ENCODE results near the gene FADS3. TPM values are rescaled to one million over a fixed set of nuclear protein-coding genes. Genes with fewer than 3 reads are reported as not detected.
A peak's percentile ranks its signal among the peaks of the same experiment; 100 is the strongest.

FADS3 gene
- total and polyA plus RNA-seq, 2 of the 4 experiments (the other 2 are of a cell fraction) = 54.5 to 110 TPM

DNA sequence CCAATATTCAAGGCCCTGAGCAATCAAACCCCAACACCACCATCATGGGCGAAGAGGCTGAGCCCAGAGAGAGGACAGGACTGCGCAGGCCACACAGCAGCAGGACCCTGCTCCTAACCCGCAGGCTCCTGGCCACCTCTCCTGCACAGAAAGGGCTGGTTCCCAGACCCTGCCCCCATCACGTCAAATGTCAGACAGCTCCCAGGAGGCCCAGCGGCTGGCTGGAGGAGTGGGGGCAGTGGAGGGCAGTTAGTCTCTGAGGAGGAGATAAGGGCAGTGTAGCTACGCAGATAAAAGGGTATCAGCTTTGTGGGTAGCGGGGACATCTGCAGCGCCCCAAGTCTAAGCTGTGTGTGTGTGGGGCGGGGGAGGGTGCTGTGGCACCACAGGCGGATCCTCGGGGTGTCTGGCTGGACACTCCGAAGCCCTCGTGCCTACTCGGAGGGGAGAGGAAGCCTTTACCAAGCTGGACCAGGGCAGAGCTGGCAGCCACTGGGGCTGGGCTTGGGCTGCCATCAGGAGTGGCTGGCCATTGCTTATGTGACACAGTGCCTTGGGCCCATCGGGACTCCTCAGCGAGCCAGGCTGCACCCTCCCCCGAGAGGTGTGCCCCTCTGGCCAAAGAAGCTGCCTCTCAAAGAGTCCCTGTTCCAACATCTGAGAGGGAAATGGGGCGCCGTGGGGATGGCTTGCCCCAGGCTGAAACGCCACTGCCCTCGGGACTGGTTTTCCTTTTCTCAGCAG lies 21.5 kb downstream of the FADS3 start:
- 80% methylated on average over 7 of the region's 21 CpGs; no CpG with 5 or more reads in 1 of the 2 experiments for WGBS, 2 experiments (ENCODE audit: extremely low coverage in 2 of 2, insufficient read length in 1 of 2)
- CTCF ChIA-PET = interaction anchor here (0.7 to 1.6 kb wide), 6 partner anchors 15 to 238 kb away, joined by 3 to 9 read pairs (median 3); partner anchors contain the start of gene BEST1
- no peak overlapping the region for H2BK20ac ChIP-seq (ENCODE audit: low read depth, low read length)
- H3K4me3 ChIP-seq (ENCODE audit: insufficient read depth, low read depth, low read length) = no peak overlapping the region
- H2AK5ac ChIP-seq (ENCODE audit: low read depth, low read length) = no peak overlapping the region; the same call in 1 of the 2 replicates
- no peak overlapping the region for H3K56ac ChIP-seq (ENCODE audit: extremely low read depth, insufficient read depth, low read length)
- H3K9me3 ChIP-seq (ENCODE audit: control insufficient read depth, insufficient read depth, low read length) = no peaks in the 10 kb centered on the region
- H3K4ac ChIP-seq (ENCODE audit: low read depth, low read length) = no peak overlapping the region
- no peak for ATAC-seq (ENCODE audit: low read depth)
- BruUV-seq (replicated peaks) = no TSS peak
- H3K23ac ChIP-seq (ENCODE audit: low read depth, low read length) = no peak overlapping the region
- no peaks in the 10 kb centered on the region for H3K9me1 ChIP-seq (ENCODE audit: insufficient read depth, low read length)
- H3K14ac ChIP-seq (replicated peaks; ENCODE audit: low read depth, low read length) = no peak overlapping the region
- H3K36me3 ChIP-seq (ENCODE audit: control insufficient read depth, insufficient read depth, low read length) = peaks cover 8% of the 10 kb centered on the region; the same call in 1 of the 2 replicates
- H2AK9ac ChIP-seq (replicated peaks; ENCODE audit: low read depth, low read length, poor library complexity) = peak overlapping the region; percentile 55
- no peak for DNase-seq
- H4K91ac ChIP-seq (ENCODE audit: insufficient read depth, low read depth, low read length) = no peak overlapping the region
- no peak overlapping the region for H3K9ac ChIP-seq (ENCODE audit: low read depth, low read length)
- H3K79me1 ChIP-seq (ENCODE audit: low read depth in 1 of 2, low read length in 2 of 2) = no peaks in the 10 kb centered on the region
- H3K4me2 ChIP-seq (ENCODE audit: low read depth, low read length) = no peak overlapping the region
- H3K18ac ChIP-seq (ENCODE audit: low read depth, low read length) = no peak overlapping the region
- in situ Hi-C loops (cut with MboI; ENCODE audit: low sequenced_read_pairs) = loop anchor here (25.0 kb wide), 1 partner anchor 442 kb away; no protein-coding TSS in a partner anchor
- no peak overlapping the region for H2BK5ac ChIP-seq (ENCODE audit: low read depth, low read length, poor library complexity, severe bottlenecking)
- dilution Hi-C loops (cut with HindIII; ENCODE audit: low sequenced_read_pairs, unreplicated experiment) = no loop called here
- no peak overlapping the region for H2BK120ac ChIP-seq (ENCODE audit: low read depth, low read length)
- H3K4me1 ChIP-seq (ENCODE audit: control insufficient read depth, insufficient read depth, low read length) = peaks cover 2% of the 10 kb centered on the region
- POLR2A ChIA-PET (ENCODE audit: unreplicated experiment) = interaction anchor here (0.6 kb wide), 1 partner anchor 72 kb away, joined by 4 read pairs; no protein-coding TSS in a partner anchor
- no peak overlapping the region for H4K5ac ChIP-seq (ENCODE audit: low read depth, low read length)
- no peak overlapping the region for H2BK15ac ChIP-seq (ENCODE audit: low read depth, low read length)
- H4K20me1 ChIP-seq (ENCODE audit: insufficient read depth, low read length) = no peaks in the 10 kb centered on the region; the same call in 1 of the 2 replicates
- no peak overlapping the region for H3K27ac ChIP-seq (ENCODE audit: insufficient read depth, low read length)
- H4K8ac ChIP-seq (ENCODE audit: low read depth in 2 of 2, low read length in 2 of 2) = no peak overlapping the region
- intact Hi-C loops (cut with micrococcal nuclease) = loop anchor here (2.0 to 5.0 kb wide), 2 partner anchors 27 to 507 kb away; no protein-coding TSS in a partner anchor
- H3K27me3 ChIP-seq (ENCODE audit: control insufficient read depth, insufficient read depth, low read length) = no peaks in the 10 kb centered on the region
- peak overlapping the region; percentile 51 for H2AFZ ChIP-seq (replicated peaks; ENCODE audit: low read length, poor library complexity)
- TF ChIP-seq MAZ (IDR thresholded peaks at IDR 0.05; ENCODE audit: borderline replicate concordance, low read depth, low read length) (no peak), MAFK (IDR thresholded peaks at IDR 0.05; ENCODE audit: low read depth, low read length) (no peak), RCOR1 (IDR thresholded peaks at IDR 0.05; ENCODE audit: insufficient replicate concordance, low read length) (no peak), POLR2A (IDR thresholded peaks at IDR 0.05; ENCODE audit: low read depth, low read length) (no peak), RFX5 (IDR thresholded peaks at IDR 0.05; ENCODE audit: low read depth, low read length) (no peak), SMC3 (IDR thresholded peaks at IDR 0.05; ENCODE audit: low read depth, low read length) (no peak), CHD1 (IDR thresholded peaks at IDR 0.05; ENCODE audit: low read depth, low read length) (no peak), BHLHE40 (IDR thresholded peaks at IDR 0.05; ENCODE audit: low read depth, low read length) (no peak), CEBPB (IDR thresholded peaks at IDR 0.05; ENCODE audit: low read depth, low read length) (no peak), NFE2L2 (IDR thresholded peaks at IDR 0.05; ENCODE audit: low read depth, low read length) (no peak), MXI1 (IDR thresholded peaks at IDR 0.05; ENCODE audit: borderline replicate concordance, low read depth, low read length) (no peak)
- TF ChIP-seq, protein P1, sequence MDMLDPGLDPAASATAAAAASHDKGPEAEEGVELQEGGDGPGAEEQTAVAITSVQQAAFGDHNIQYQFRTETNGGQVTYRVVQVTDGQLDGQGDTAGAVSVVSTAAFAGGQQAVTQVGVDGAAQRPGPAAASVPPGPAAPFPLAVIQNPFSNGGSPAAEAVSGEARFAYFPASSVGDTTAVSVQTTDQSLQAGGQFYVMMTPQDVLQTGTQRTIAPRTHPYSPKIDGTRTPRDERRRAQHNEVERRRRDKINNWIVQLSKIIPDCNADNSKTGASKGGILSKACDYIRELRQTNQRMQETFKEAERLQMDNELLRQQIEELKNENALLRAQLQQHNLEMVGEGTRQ (IDR thresholded peaks at IDR 0.05; ENCODE audit: low read depth, low read length) = no peak
- TF ChIP-seq, protein P2, sequence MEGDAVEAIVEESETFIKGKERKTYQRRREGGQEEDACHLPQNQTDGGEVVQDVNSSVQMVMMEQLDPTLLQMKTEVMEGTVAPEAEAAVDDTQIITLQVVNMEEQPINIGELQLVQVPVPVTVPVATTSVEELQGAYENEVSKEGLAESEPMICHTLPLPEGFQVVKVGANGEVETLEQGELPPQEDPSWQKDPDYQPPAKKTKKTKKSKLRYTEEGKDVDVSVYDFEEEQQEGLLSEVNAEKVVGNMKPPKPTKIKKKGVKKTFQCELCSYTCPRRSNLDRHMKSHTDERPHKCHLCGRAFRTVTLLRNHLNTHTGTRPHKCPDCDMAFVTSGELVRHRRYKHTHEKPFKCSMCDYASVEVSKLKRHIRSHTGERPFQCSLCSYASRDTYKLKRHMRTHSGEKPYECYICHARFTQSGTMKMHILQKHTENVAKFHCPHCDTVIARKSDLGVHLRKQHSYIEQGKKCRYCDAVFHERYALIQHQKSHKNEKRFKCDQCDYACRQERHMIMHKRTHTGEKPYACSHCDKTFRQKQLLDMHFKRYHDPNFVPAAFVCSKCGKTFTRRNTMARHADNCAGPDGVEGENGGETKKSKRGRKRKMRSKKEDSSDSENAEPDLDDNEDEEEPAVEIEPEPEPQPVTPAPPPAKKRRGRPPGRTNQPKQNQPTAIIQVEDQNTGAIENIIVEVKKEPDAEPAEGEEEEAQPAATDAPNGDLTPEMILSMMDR (conservative IDR thresholded peaks at IDR 0.05; ENCODE audit: low read depth, low read length) = no peak
- TF ChIP-seq, protein P3, sequence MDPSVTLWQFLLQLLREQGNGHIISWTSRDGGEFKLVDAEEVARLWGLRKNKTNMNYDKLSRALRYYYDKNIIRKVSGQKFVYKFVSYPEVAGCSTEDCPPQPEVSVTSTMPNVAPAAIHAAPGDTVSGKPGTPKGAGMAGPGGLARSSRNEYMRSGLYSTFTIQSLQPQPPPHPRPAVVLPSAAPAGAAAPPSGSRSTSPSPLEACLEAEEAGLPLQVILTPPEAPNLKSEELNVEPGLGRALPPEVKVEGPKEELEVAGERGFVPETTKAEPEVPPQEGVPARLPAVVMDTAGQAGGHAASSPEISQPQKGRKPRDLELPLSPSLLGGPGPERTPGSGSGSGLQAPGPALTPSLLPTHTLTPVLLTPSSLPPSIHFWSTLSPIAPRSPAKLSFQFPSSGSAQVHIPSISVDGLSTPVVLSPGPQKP (IDR thresholded peaks at IDR 0.05; ENCODE audit: borderline replicate concordance, low read depth, low read length) = no peak
